Neural progenitor cell (in vitro differentiated cells): Measurements from ENCODE around the gene HAND2. TPM values are rescaled to one million over a fixed set of nuclear protein-coding genes. Genes with fewer than 3 reads are reported as not detected.
A peak's percentile ranks its signal among the peaks of the same experiment; 100 is the strongest.

Source experiments
- DNase-seq: peaks from one replicate; pipeline ENCODE4 v3.0.0-alpha.2; 2016; ENCODE audit warnings: low spot score
- H2AFZ ChIP-seq: fragments of 200-600 bp; sonication (generic); replicated peaks from 2 replicates; pipeline ENCODE4 v1.6.1; 2016; ENCODE audit warnings: antibody characterized with exemption
- H3F3A ChIP-seq: fragments of 200-600 bp; sonication (generic); 2 replicates; pipeline ENCODE4 v1.6.1; 2016; ENCODE audit warnings: antibody characterized with exemption, low read depth
- H3K27ac ChIP-seq: fragments of 200-600 bp; sonication (generic); 2 replicates; pipeline ENCODE4 v1.5.1; 2016; ENCODE audit warnings: mild to moderate bottlenecking
- H3K27me3 ChIP-seq: fragments of 200-600 bp; sonication (generic); 2 replicates; pipeline ENCODE4 v1.6.1; 2016; ENCODE audit warnings: mild to moderate bottlenecking, moderate library complexity
- H3K36me3 ChIP-seq: fragments of 200-600 bp; sonication (generic); 2 replicates; pipeline ENCODE4 v1.5.1; 2016
- H3K4me1 ChIP-seq: fragments of 200-600 bp; sonication (generic); 2 replicates; pipeline ENCODE4 v1.6.1; 2016; ENCODE audit warnings: mixed run types
- H3K4me2 ChIP-seq: fragments of 200-600 bp; sonication (generic); 2 replicates; pipeline ENCODE4 v1.6.1; 2016
- H3K4me3 ChIP-seq: fragments of 200-600 bp; sonication (generic); 2 replicates; pipeline ENCODE4 v1.5.1; 2016
- H3K79me2 ChIP-seq: fragments of 200-600 bp; sonication (generic); 2 replicates; pipeline ENCODE4 v1.6.1; 2016; ENCODE audit warnings: low read depth
- H3K9ac ChIP-seq: fragments of 200-600 bp; sonication (generic); 2 replicates; pipeline ENCODE4 v1.6.1; 2016
- H3K9me3 ChIP-seq: fragments of 200-600 bp; sonication (generic); 2 replicates; pipeline ENCODE4 v1.5.1; 2016; ENCODE audit warnings: low read depth
- H4K20me1 ChIP-seq: fragments of 200-600 bp; sonication (generic); 2 replicates; pipeline ENCODE4 v1.6.1; 2016; ENCODE audit warnings: low read depth
- H3K27ac Mint-ChIP-seq: 3 replicates; pipeline ENCODE4 v1.8.0; 2021; ENCODE audit warnings: mixed read lengths
- H3K27me3 Mint-ChIP-seq: 2 replicates; pipeline ENCODE4 v1.8.0; 2022; ENCODE audit warnings: low read depth, mild to moderate bottlenecking, inconsistent platforms, moderate library complexity, mixed read lengths; ENCODE audit not compliant: insufficient read depth
- H3K36me3 Mint-ChIP-seq: 3 replicates; pipeline ENCODE4 v1.8.0; 2021; ENCODE audit warnings: mixed read lengths
- H3K4me1 Mint-ChIP-seq: 3 replicates; pipeline ENCODE4 v1.8.0; 2021; ENCODE audit warnings: mixed read lengths
- H3K4me3 Mint-ChIP-seq: 3 replicates; pipeline ENCODE4 v1.8.0; 2021; ENCODE audit warnings: mild to moderate bottlenecking, moderate library complexity, mixed read lengths
- H3K9me3 Mint-ChIP-seq: 3 replicates; pipeline ENCODE4 v1.8.0; 2020; ENCODE audit warnings: mixed read lengths
- CTCF ChIP-seq: fragments of 200-600 bp; sonication (generic); IDR thresholded peaks from 2 replicates; pipeline ENCODE4 v1.5.1; 2017; ENCODE audit warnings: antibody characterized with exemption, mild to moderate bottlenecking
- EZH2 ChIP-seq: fragments of 200-600 bp; sonication (generic); IDR thresholded peaks from 2 replicates; pipeline ENCODE4 v1.6.1; 2017; ENCODE audit warnings: antibody characterized with exemption, mild to moderate bottlenecking, moderate library complexity
- EZH2phosphoT487 ChIP-seq: fragments of 200-600 bp; sonication (generic); IDR thresholded peaks from 2 replicates; pipeline ENCODE4 v1.6.1; 2017; ENCODE audit warnings: antibody characterized with exemption
- total RNA-seq: library from RNA; depleted of rRNA; stranded (reverse); fragments of >200 nt; gene quantifications from 2 replicates; pipeline ENCODE4 v1.2.3, GENCODE V29; 2015; ENCODE audit warnings: low replicate concordance

Gene HAND2
- total RNA-seq, 1 donor from 2014 or later, result not detected

- Histone ChIP-seq H3K9ac (no peak overlapping the region), H3K79me2 (no peaks in the 10 kb centered on the region), H3K4me3 (peak overlapping the region; percentile 43), H3K27ac (no peak overlapping the region), H3K4me2 (peak overlapping the region; percentile 74), H4K20me1 (peaks cover 100% of the 10 kb centered on the region), H3K36me3 (no peaks in the 10 kb centered on the region), H3K27me3 (peaks cover 100% of the 10 kb centered on the region), H2AFZ (no peak overlapping the region), H3F3A (peaks cover 21% of the 10 kb centered on the region), H3K4me1 (peaks cover 22% of the 10 kb centered on the region), H3K9me3 (no peaks in the 10 kb centered on the region)
- Mint-ChIP-seq H3K4me1 (peaks cover 28% of the 10 kb centered on the region), H3K27me3 (peaks cover 100% of the 10 kb centered on the region), H3K36me3 (no peaks in the 10 kb centered on the region), H3K4me3 (peak overlapping the region; percentile 85), H3K27ac (no peak overlapping the region), H3K9me3 (peaks cover 8% of the 10 kb centered on the region)
- no peak for TF ChIP-seq CTCF
- peak; percentile 78 for TF ChIP-seq EZH2
- peak; percentile 82 for TF ChIP-seq EZH2phosphoT487
- peak; percentile 89 for DNase-seq
Observed at GRCh38 chr4:173522160-173522950, 7.7 kb downstream of the HAND2 start.

- no peaks in the 10 kb centered on the region for H3K36me3 Mint-ChIP-seq
- Histone ChIP-seq H4K20me1 (peaks cover 100% of the 10 kb centered on the region), H3K27me3 (peaks cover 100% of the 10 kb centered on the region), H3K27ac (no peak overlapping the region), H3K4me2 (peak overlapping the region; percentile 74), H3K9me3 (no peaks in the 10 kb centered on the region), H3K4me3 (peak overlapping the region; percentile 43), H3K36me3 (no peaks in the 10 kb centered on the region), H3K79me2 (no peaks in the 10 kb centered on the region), H3K4me1 (peaks cover 29% of the 10 kb centered on the region), H3K9ac (no peak overlapping the region), H3F3A (peaks cover 26% of the 10 kb centered on the region), H2AFZ (no peak overlapping the region)
- peaks cover 98% of the 10 kb centered on the region for H3K27me3 Mint-ChIP-seq
- H3K27ac Mint-ChIP-seq, result no peak overlapping the region
- peaks cover 8% of the 10 kb centered on the region for H3K9me3 Mint-ChIP-seq
- DNase-seq, result peak; percentile 55
- TF ChIP-seq EZH2phosphoT487 (peak; percentile 90), CTCF (no peak), EZH2 (peak; percentile 81)
- H3K4me1 Mint-ChIP-seq, result peaks cover 28% of the 10 kb centered on the region
- H3K4me3 Mint-ChIP-seq, result peak overlapping the region; percentile 85
Observed at GRCh38 chr4:173521467-173522159, 8.4 kb downstream of the HAND2 start.

- H3K9me3 Mint-ChIP-seq, result peaks cover 8% of the 10 kb centered on the region
- Histone ChIP-seq H3F3A (peaks cover 31% of the 10 kb centered on the region), H4K20me1 (peaks cover 100% of the 10 kb centered on the region), H3K4me3 (no peak overlapping the region), H2AFZ (no peak overlapping the region), H3K36me3 (no peaks in the 10 kb centered on the region), H3K27ac (no peak overlapping the region), H3K79me2 (no peaks in the 10 kb centered on the region), H3K9ac (no peak overlapping the region), H3K4me1 (peaks cover 31% of the 10 kb centered on the region), H3K9me3 (no peaks in the 10 kb centered on the region), H3K27me3 (peaks cover 100% of the 10 kb centered on the region), H3K4me2 (no peak overlapping the region)
- peak; percentile 23 for DNase-seq
- H3K36me3 Mint-ChIP-seq, result no peaks in the 10 kb centered on the region
- H3K27me3 Mint-ChIP-seq, result peaks cover 98% of the 10 kb centered on the region
- H3K27ac Mint-ChIP-seq, result no peak overlapping the region
- no peak for TF ChIP-seq EZH2phosphoT487
- peak; percentile 9 for TF ChIP-seq CTCF
- no peak for TF ChIP-seq EZH2
- peak overlapping the region; percentile 85 for H3K4me3 Mint-ChIP-seq
- peaks cover 28% of the 10 kb centered on the region for H3K4me1 Mint-ChIP-seq
Observed at GRCh38 chr4:173520921-173521466, 9.0 kb downstream of the HAND2 start.
